Smooth muscle cell (in vitro differentiated cells): Measurements from ENCODE around the gene CLMN. TPM values are rescaled to one million over a fixed set of nuclear protein-coding genes. Genes with fewer than 3 reads are reported as not detected.

Source experiments
- DNase-seq: peaks from one replicate; lab custom pipeline; 2025; ENCODE audit not compliant: unreplicated experiment; lab: John Stamatoyannopoulos, UW
- H2AFZ ChIP-seq: fragments of 200-600 bp; sonication (generic); 2 replicates; pipeline ENCODE4 v1.6.0; 2016; ENCODE audit warnings: antibody characterized with exemption, low read depth, mild to moderate bottlenecking
- H3F3A ChIP-seq: fragments of 200-600 bp; sonication (generic); 2 replicates; pipeline ENCODE4 v1.6.0; 2017; ENCODE audit warnings: antibody characterized with exemption, low read depth
- H3K27ac ChIP-seq: fragments of 200-600 bp; sonication (generic); 2 replicates; pipeline ENCODE4 v1.5.1; 2016; ENCODE audit warnings: low read depth, mild to moderate bottlenecking
- H3K27me3 ChIP-seq: fragments of 200-600 bp; sonication (generic); 2 replicates; pipeline ENCODE4 v1.6.1; 2016; ENCODE audit warnings: low read depth, mild to moderate bottlenecking
- H3K36me3 ChIP-seq: fragments of 200-600 bp; sonication (generic); 2 replicates; pipeline ENCODE4 v1.5.1; 2016; ENCODE audit warnings: low read depth
- H3K4me1 ChIP-seq: fragments of 200-600 bp; sonication (generic); 2 replicates; pipeline ENCODE4 v1.5.1; 2016; ENCODE audit warnings: low read depth
- H3K4me2 ChIP-seq: fragments of 200-600 bp; sonication (generic); 2 replicates; pipeline ENCODE4 v1.6.0; 2016; ENCODE audit warnings: mild to moderate bottlenecking
- H3K4me3 ChIP-seq: fragments of 200-600 bp; sonication (generic); 2 replicates; pipeline ENCODE4 v1.5.1; 2016; ENCODE audit warnings: mild to moderate bottlenecking
- H3K79me2 ChIP-seq: fragments of 200-600 bp; sonication (generic); 2 replicates; pipeline ENCODE4 v1.6.0; 2016; ENCODE audit warnings: low read depth, mild to moderate bottlenecking
- H3K9ac ChIP-seq: fragments of 200-600 bp; sonication (generic); 2 replicates; pipeline ENCODE4 v1.6.0; 2016; ENCODE audit warnings: low read depth
- H3K9me3 ChIP-seq: fragments of 200-600 bp; sonication (generic); replicated peaks from 2 replicates; pipeline ENCODE4 v1.5.1; 2016; ENCODE audit warnings: low read depth
- H4K20me1 ChIP-seq: fragments of 200-600 bp; sonication (generic); 2 replicates; pipeline ENCODE4 v1.6.0; 2016; ENCODE audit warnings: low read depth
- CTCF ChIP-seq: fragments of 200-600 bp; sonication (generic); IDR thresholded peaks from 2 replicates; pipeline ENCODE4 v1.5.1; 2017; ENCODE audit warnings: borderline replicate concordance, mild to moderate bottlenecking, antibody characterized with exemption; ENCODE audit not compliant: insufficient read depth, poor library complexity, severe bottlenecking
- WGBS: methylation state at CpG from one replicate; pipeline ENCODE4 v1.1.7; 2016; ENCODE audit warnings: low lambda C conversion rate; 5-methylcytosine and 5-hydroxymethylcytosine counted together
- polyA plus RNA-seq: library from polyadenylated mRNA; unstranded; fragments of >200 nt; fragmentation: Nextera tagmentation; extraction: Ambion mirVana; gene quantifications from 2 replicates; pipeline ENCODE4 v1.2.1, GENCODE V29; 2016
- total RNA-seq: library from RNA; depleted of rRNA; stranded (reverse); fragments of >200 nt; gene quantifications from 2 replicates; pipeline ENCODE4 v1.2.3, GENCODE V29; 2014

CLMN gene
- total and polyA plus RNA-seq, 2 experiments from 2014 or later = 1.3 to 3.5 TPM

- peak overlapping the region; percentile 88 for H3K27ac ChIP-seq
- H3K27me3 ChIP-seq = no peaks in the 10 kb centered on the region
- H3K4me3 ChIP-seq = no peak overlapping the region
- peak overlapping the region; percentile 34 for H3K4me2 ChIP-seq
- H3K79me2 ChIP-seq = no peaks in the 10 kb centered on the region
- H3K9ac ChIP-seq = peak overlapping the region; percentile 76
- no peak for DNase-seq
- no peak for TF ChIP-seq CTCF
- H3K9me3 ChIP-seq = no peaks in the 10 kb centered on the region
- no peaks in the 10 kb centered on the region for H4K20me1 ChIP-seq
- 37% methylated on average over 12 of the region's 12 CpGs for WGBS
- peaks cover 10% of the 10 kb centered on the region for H3F3A ChIP-seq
- no peaks in the 10 kb centered on the region for H3K36me3 ChIP-seq
- peaks cover 8% of the 10 kb centered on the region for H3K4me1 ChIP-seq
- no peak overlapping the region for H2AFZ ChIP-seq
Measured at GRCh38 chr14:95265106-95266094, 54.3 kb downstream of the CLMN start.

GRCh38 chr14:95264271-95264973 lies 55.3 kb downstream of the CLMN start:
- TF ChIP-seq CTCF = no peak
- Histone ChIP-seq H2AFZ (no peak overlapping the region), H3K9me3 (no peaks in the 10 kb centered on the region), H3K9ac (peak overlapping the region; percentile 14), H3K4me1 (peaks cover 8% of the 10 kb centered on the region), H4K20me1 (no peaks in the 10 kb centered on the region), H3K27me3 (no peaks in the 10 kb centered on the region), H3F3A (peaks cover 10% of the 10 kb centered on the region), H3K4me3 (no peak overlapping the region), H3K36me3 (no peaks in the 10 kb centered on the region), H3K79me2 (no peaks in the 10 kb centered on the region), H3K27ac (peak overlapping the region; percentile 62), H3K4me2 (no peak overlapping the region)
- WGBS = 55% methylated on average over 10 of the region's 10 CpGs
- no peak for DNase-seq

- no peaks in the 10 kb centered on the region for H3K9me3 ChIP-seq
- peaks cover 8% of the 10 kb centered on the region for H3K4me1 ChIP-seq
- no peak overlapping the region for H3K27ac ChIP-seq
- H3K27me3 ChIP-seq = no peaks in the 10 kb centered on the region
- TF ChIP-seq CTCF = no peak
- H2AFZ ChIP-seq = no peak overlapping the region
- no peak overlapping the region for H3K4me2 ChIP-seq
- no peaks in the 10 kb centered on the region for H4K20me1 ChIP-seq
- 96% methylated on average over 7 of the region's 7 CpGs for WGBS
- DNase-seq = no peak
- no peaks in the 10 kb centered on the region for H3K36me3 ChIP-seq
- H3K4me3 ChIP-seq = no peak overlapping the region
- no peak overlapping the region for H3K9ac ChIP-seq
- H3K79me2 ChIP-seq = no peaks in the 10 kb centered on the region
- peaks cover 10% of the 10 kb centered on the region for H3F3A ChIP-seq
Measured at GRCh38 chr14:95263527-95264231, 56.0 kb downstream of the CLMN start.
